Activated CD4-positive, alpha-beta T cell treated with anti-CD3 and anti-CD28 coated beads, Interleukin-2, amount 50 U/mL, for 16 hours (primary cell): Measurements from ENCODE around the gene NCBP2.
A peak's percentile ranks its signal among the peaks of the same experiment; 100 is the strongest.
"Not testable (repeated sequence)": the region's sequence is repeated elsewhere in the genome, so short reads cannot be mapped to it uniquely, and the experiment has no call there.

Experiments used
- DNase-seq: peaks from one replicate; pipeline ENCODE4 v3.0.0-alpha.2; 2020

NCBP2 gene

GRCh38 chr3:196967412-196968232 is 25.3 kb upstream of the NCBP2 start:
- DNase-seq, result no peak

GRCh38 chr3:196966526-196967401 is 24.4 kb upstream of the NCBP2 start:
- DNase-seq, result no peak

- no peak for DNase-seq
Observed at GRCh38 chr3:196965804-196966173, 23.5 kb upstream of the NCBP2 start.

- DNase-seq, result no peak
Observed at GRCh38 chr3:196965112-196965803, 22.9 kb upstream of the NCBP2 start.

- DNase-seq, result no peak
Observed at GRCh38 chr3:196963631-196963953, 21.3 kb upstream of the NCBP2 start.

- no peak for DNase-seq
Observed at GRCh38 chr3:196962930-196963630, 20.8 kb upstream of the NCBP2 start.

GRCh38 chr3:196962108-196962929 is 20.0 kb upstream of the NCBP2 start:
- no peak for DNase-seq

- DNase-seq, result no peak
Observed at GRCh38 chr3:196954832-196955231, 12.5 kb upstream of the NCBP2 start.

- no peak for DNase-seq
Observed at GRCh38 chr3:196951371-196951770, 9.0 kb upstream of the NCBP2 start.

- no peak for DNase-seq
Observed at GRCh38 chr3:196949750-196950149, 7.4 kb upstream of the NCBP2 start.

GRCh38 chr3:196949285-196949619 is 6.9 kb upstream of the NCBP2 start:
- no peak for DNase-seq

GRCh38 chr3:196948442-196949284 is 6.3 kb upstream of the NCBP2 start:
- no peak for DNase-seq

GRCh38 chr3:196947860-196948441 is 5.6 kb upstream of the NCBP2 start:
- DNase-seq, result no peak

GRCh38 chr3:196947136-196947859 is 5.0 kb upstream of the NCBP2 start:
- no peak for DNase-seq

- not testable (repeated sequence) for DNase-seq
Observed at GRCh38 chr3:196944037-196944790, 1.9 kb upstream of the NCBP2 start.

GRCh38 chr3:196942915-196943277 is 568 bp upstream of the NCBP2 start:
- DNase-seq, result no peak

- DNase-seq, result peak; percentile 58
Observed at GRCh38 chr3:196941729-196942225, 551 bp downstream of the NCBP2 start.

- no peak for DNase-seq
Observed at GRCh38 chr3:196938576-196938975, 3.8 kb downstream of the NCBP2 start.

- no peak for DNase-seq
Observed at GRCh38 chr3:196938124-196938523, 4.2 kb downstream of the NCBP2 start.
